ENCODE data around the gene ELMO1.

The ELMO1 gene

DNA sequence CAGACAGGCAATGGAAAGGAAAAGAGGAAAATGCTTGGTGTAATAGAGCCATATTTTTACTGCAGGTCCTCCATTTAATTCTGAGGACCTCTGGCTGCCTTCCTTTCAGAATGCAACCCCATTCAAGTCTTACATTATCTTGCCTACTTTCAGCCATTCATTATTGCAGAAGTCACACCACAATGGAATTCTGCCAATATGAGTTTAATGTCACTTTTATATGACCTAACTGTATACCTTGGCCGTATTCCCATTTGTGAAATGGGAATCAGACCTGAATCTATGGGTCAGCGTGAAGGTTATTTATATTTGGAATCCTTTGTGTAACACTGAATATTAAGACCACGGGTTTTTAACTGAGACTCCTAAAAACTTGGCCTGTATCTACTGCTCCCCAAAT lies 482.6 kb downstream of the ELMO1 start:
- Histone ChIP-seq H3K4me3 (ENCODE audit: low read depth, low read length) (no peak overlapping the region), H3K27ac (ENCODE audit: low read depth, low read length) (no peak overlapping the region), H2BK5ac (ENCODE audit: low read depth, low read length, poor library complexity) (no peak overlapping the region), H3K14ac (ENCODE audit: low read length) (no peak overlapping the region), H3K36me3 (ENCODE audit: control insufficient read depth in 1 of 2, insufficient read depth in 2 of 2, low read length in 2 of 2) (no peaks in the 10 kb centered on the region), H4K91ac (ENCODE audit: low read depth, low read length) (no peak overlapping the region), H2BK12ac (ENCODE audit: low read length) (no peak overlapping the region), H2BK120ac (ENCODE audit: insufficient read depth, low read length, poor library complexity) (no peak overlapping the region), H3K79me1 (ENCODE audit: low read length) (no peaks in the 10 kb centered on the region), H4K8ac (ENCODE audit: low read depth, low read length) (no peak overlapping the region), H3K4me2 (ENCODE audit: low read length) (no peak overlapping the region), H3K27me3 (ENCODE audit: insufficient read depth, low read length) (no peaks in the 10 kb centered on the region), H2AK5ac (ENCODE audit: low read length) (no peak overlapping the region), H2AFZ (ENCODE audit: insufficient read depth, low read length, poor library complexity) (no peak overlapping the region), H3K4ac (ENCODE audit: low read depth, low read length) (no peak overlapping the region), H3K18ac (ENCODE audit: low read length) (no peak overlapping the region), H4K12ac (ENCODE audit: low read depth, low read length) (no peak overlapping the region), H3K9ac (ENCODE audit: low read length) (no peak overlapping the region), H3K23ac (ENCODE audit: low read length) (no peak overlapping the region), H3K4me1 (ENCODE audit: control insufficient read depth in 1 of 2, insufficient read depth in 2 of 2, low read length in 2 of 2) (peaks cover 3 to 4% of the 10 kb centered on the region in 2 experiments), H3K9me3 (ENCODE audit: insufficient read depth, low read depth, low read length) (no peaks in the 10 kb centered on the region), H3K79me2 (ENCODE audit: control insufficient read depth, insufficient read depth, low read length, poor library complexity) (no peaks in the 10 kb centered on the region)
- DNase-seq = no peak
- WGBS (ENCODE audit: extremely low coverage, insufficient coverage, insufficient read length) = no CpG with 5 or more reads among the region's 3 CpGs

DNA sequence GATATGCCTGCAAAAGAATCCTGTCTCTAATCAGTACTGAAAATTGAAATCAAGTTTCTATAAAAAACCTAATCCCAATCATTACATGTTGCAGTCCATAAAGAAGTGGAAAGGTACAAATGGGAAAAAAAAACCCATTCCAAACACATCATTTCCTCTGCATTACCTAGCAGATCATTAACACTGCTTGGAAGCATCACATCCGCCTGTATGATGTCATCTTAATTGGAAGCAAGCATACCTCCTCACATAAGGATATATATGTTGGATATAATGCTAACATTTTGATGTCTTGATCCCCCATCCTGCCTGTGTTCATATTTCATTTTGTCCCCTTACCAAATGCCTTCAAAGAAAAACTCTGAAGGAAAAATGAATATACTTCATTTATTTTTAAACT lies 483.0 kb downstream of the ELMO1 start:
- Histone ChIP-seq H3K4me1 (ENCODE audit: control insufficient read depth in 1 of 2, insufficient read depth in 2 of 2, low read length in 2 of 2) (peaks cover under 1 to 3% of the 10 kb centered on the region in 2 experiments), H3K4ac (ENCODE audit: low read depth, low read length) (no peak overlapping the region), H2BK5ac (ENCODE audit: low read depth, low read length, poor library complexity) (no peak overlapping the region), H3K79me1 (ENCODE audit: low read length) (no peaks in the 10 kb centered on the region), H3K14ac (ENCODE audit: low read length) (no peak overlapping the region), H3K4me2 (ENCODE audit: low read length) (no peak overlapping the region), H2BK120ac (ENCODE audit: insufficient read depth, low read length, poor library complexity) (no peak overlapping the region), H3K36me3 (ENCODE audit: control insufficient read depth in 1 of 2, insufficient read depth in 2 of 2, low read length in 2 of 2) (no peaks in the 10 kb centered on the region), H3K9ac (ENCODE audit: low read length) (no peak overlapping the region), H2AK5ac (ENCODE audit: low read length) (no peak overlapping the region), H3K27me3 (ENCODE audit: insufficient read depth, low read length) (no peaks in the 10 kb centered on the region), H3K27ac (ENCODE audit: low read depth, low read length) (no peak overlapping the region), H3K18ac (ENCODE audit: low read length) (no peak overlapping the region), H4K91ac (ENCODE audit: low read depth, low read length) (no peak overlapping the region), H3K79me2 (ENCODE audit: control insufficient read depth, insufficient read depth, low read length, poor library complexity) (no peaks in the 10 kb centered on the region), H2AFZ (ENCODE audit: insufficient read depth, low read length, poor library complexity) (no peak overlapping the region), H3K9me3 (ENCODE audit: insufficient read depth, low read depth, low read length) (no peaks in the 10 kb centered on the region), H2BK12ac (ENCODE audit: low read length) (no peak overlapping the region), H3K4me3 (ENCODE audit: low read depth, low read length) (no peak overlapping the region), H4K8ac (ENCODE audit: low read depth, low read length) (no peak overlapping the region), H4K12ac (ENCODE audit: low read depth, low read length) (no peak overlapping the region), H3K23ac (ENCODE audit: low read length) (no peak overlapping the region)
- no peak for DNase-seq
- WGBS (ENCODE audit: extremely low coverage, insufficient coverage, insufficient read length) = no CpG with 5 or more reads among the region's 1 CpG

DNA sequence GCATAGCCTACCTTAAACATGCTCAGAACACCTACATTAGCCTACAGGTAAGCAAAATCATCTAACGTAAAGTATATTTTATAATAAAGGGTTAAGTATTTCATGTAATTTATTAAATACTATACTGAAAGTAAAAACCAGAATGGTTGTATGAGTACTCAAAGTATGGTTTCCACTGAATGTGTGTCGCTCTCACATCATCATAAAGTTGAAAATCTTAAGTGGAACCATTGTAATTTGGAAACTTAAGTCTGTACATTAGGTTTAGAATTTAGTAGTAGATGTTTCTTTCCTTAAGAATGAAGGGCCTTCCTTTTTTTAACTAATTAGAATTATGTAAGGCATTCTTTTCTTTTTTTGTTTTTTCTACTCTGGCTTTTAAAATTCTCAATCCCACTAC lies 484.4 kb downstream of the ELMO1 start:
- no peak for DNase-seq
- H3K27ac ChIP-seq (ENCODE audit: low read depth, low read length) = no peak overlapping the region
- no peak overlapping the region for H3K4me3 ChIP-seq (ENCODE audit: low read depth, low read length)
- peaks cover 0 to 3% of the 10 kb centered on the region in 2 experiments for H3K4me1 ChIP-seq (ENCODE audit: control insufficient read depth in 1 of 2, insufficient read depth in 2 of 2, low read length in 2 of 2)
- no peaks in the 10 kb centered on the region for H3K36me3 ChIP-seq (ENCODE audit: control insufficient read depth in 1 of 2, insufficient read depth in 2 of 2, low read length in 2 of 2)
- H2BK12ac ChIP-seq (ENCODE audit: low read length) = no peak overlapping the region
- no peak overlapping the region for H3K18ac ChIP-seq (ENCODE audit: low read length)
- no peak overlapping the region for H2BK5ac ChIP-seq (ENCODE audit: low read depth, low read length, poor library complexity)
- H3K27me3 ChIP-seq (ENCODE audit: insufficient read depth, low read length) = no peaks in the 10 kb centered on the region
- H3K14ac ChIP-seq (ENCODE audit: low read length) = no peak overlapping the region
- no peak overlapping the region for H2BK120ac ChIP-seq (ENCODE audit: insufficient read depth, low read length, poor library complexity)
- H3K9me3 ChIP-seq (ENCODE audit: insufficient read depth, low read depth, low read length) = no peaks in the 10 kb centered on the region
- no peak overlapping the region for H2AK5ac ChIP-seq (ENCODE audit: low read length)
- no CpG with 5 or more reads among the region's 2 CpGs for WGBS (ENCODE audit: extremely low coverage, insufficient coverage, insufficient read length)
- H3K79me2 ChIP-seq (ENCODE audit: control insufficient read depth, insufficient read depth, low read length, poor library complexity) = no peaks in the 10 kb centered on the region
- no peak overlapping the region for H3K23ac ChIP-seq (ENCODE audit: low read length)
- no peak overlapping the region for H4K8ac ChIP-seq (ENCODE audit: low read depth, low read length)
- no peak overlapping the region for H4K12ac ChIP-seq (ENCODE audit: low read depth, low read length)
- H4K91ac ChIP-seq (ENCODE audit: low read depth, low read length) = no peak overlapping the region
- H3K4ac ChIP-seq (ENCODE audit: low read depth, low read length) = no peak overlapping the region
- no peak overlapping the region for H3K9ac ChIP-seq (ENCODE audit: low read length)
- H3K79me1 ChIP-seq (ENCODE audit: low read length) = no peaks in the 10 kb centered on the region
- no peak overlapping the region for H2AFZ ChIP-seq (ENCODE audit: insufficient read depth, low read length, poor library complexity)
- no peak overlapping the region for H3K4me2 ChIP-seq (ENCODE audit: low read length)

DNA sequence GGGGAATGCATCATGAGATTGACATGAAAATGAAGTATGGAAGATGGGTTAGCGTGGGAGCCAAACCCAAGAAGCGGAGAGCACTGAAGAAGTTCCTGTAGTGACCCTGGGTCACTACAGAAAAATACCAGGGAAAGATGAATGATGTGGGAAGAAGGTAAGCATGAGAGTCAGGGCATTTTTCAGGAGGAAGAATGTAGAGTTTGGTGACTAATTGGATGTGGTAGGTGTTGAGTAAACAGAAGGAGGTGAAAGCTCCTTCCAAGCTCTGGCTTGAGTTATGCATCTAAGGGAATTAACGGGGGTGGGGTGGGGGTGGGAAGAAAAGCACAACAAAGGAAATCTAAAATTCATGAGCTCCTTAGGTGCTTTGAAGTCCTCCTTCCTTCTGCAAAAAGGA lies 486.3 kb downstream of the ELMO1 start:
- peaks cover 0 to 3% of the 10 kb centered on the region in 2 experiments for H3K4me1 ChIP-seq (ENCODE audit: control insufficient read depth in 1 of 2, insufficient read depth in 2 of 2, low read length in 2 of 2)
- H3K4me3 ChIP-seq (ENCODE audit: low read depth, low read length) = no peak overlapping the region
- no CpG with 5 or more reads among the region's 3 CpGs for WGBS (ENCODE audit: extremely low coverage, insufficient coverage, insufficient read length)
- no peak overlapping the region for H2BK5ac ChIP-seq (ENCODE audit: low read depth, low read length, poor library complexity)
- no peak overlapping the region for H3K27ac ChIP-seq (ENCODE audit: low read depth, low read length)
- no peaks in the 10 kb centered on the region for H3K79me1 ChIP-seq (ENCODE audit: low read length)
- H4K91ac ChIP-seq (ENCODE audit: low read depth, low read length) = no peak overlapping the region
- H3K36me3 ChIP-seq (ENCODE audit: control insufficient read depth in 1 of 2, insufficient read depth in 2 of 2, low read length in 2 of 2) = no peaks in the 10 kb centered on the region
- no peak overlapping the region for H3K4ac ChIP-seq (ENCODE audit: low read depth, low read length)
- peak; percentile 30 to 62 for DNase-seq
- no peak overlapping the region for H2BK12ac ChIP-seq (ENCODE audit: low read length)
- H2AK5ac ChIP-seq (ENCODE audit: low read length) = no peak overlapping the region
- H3K18ac ChIP-seq (ENCODE audit: low read length) = no peak overlapping the region
- peaks cover 1% of the 10 kb centered on the region for H3K9me3 ChIP-seq (ENCODE audit: insufficient read depth, low read depth, low read length)
- H3K79me2 ChIP-seq (ENCODE audit: control insufficient read depth, insufficient read depth, low read length, poor library complexity) = no peaks in the 10 kb centered on the region
- no peak overlapping the region for H2AFZ ChIP-seq (ENCODE audit: insufficient read depth, low read length, poor library complexity)
- H3K23ac ChIP-seq (ENCODE audit: low read length) = no peak overlapping the region
- H3K9ac ChIP-seq (ENCODE audit: low read length) = no peak overlapping the region
- no peak overlapping the region for H4K12ac ChIP-seq (ENCODE audit: low read depth, low read length)
- no peak overlapping the region for H2BK120ac ChIP-seq (ENCODE audit: insufficient read depth, low read length, poor library complexity)
- H4K8ac ChIP-seq (ENCODE audit: low read depth, low read length) = no peak overlapping the region
- no peak overlapping the region for H3K14ac ChIP-seq (ENCODE audit: low read length)
- no peak overlapping the region for H3K4me2 ChIP-seq (ENCODE audit: low read length)
- H3K27me3 ChIP-seq (ENCODE audit: insufficient read depth, low read length) = no peaks in the 10 kb centered on the region

Measured in trophoblast cell (in vitro differentiated cells and primary cell).